Subcutaneous abdominal adipose tissue (tissue), 5 donors: ENCODE measurements around the gene B3GAT1.

ENCODE experiments used
- H3K27ac ChIP-seq: one replicate; pipeline ENCODE4 v1.7.0; 2013; ENCODE audit warnings: low read depth, mild to moderate bottlenecking, inconsistent platforms, low read length, moderate library complexity
- H3K27me3 ChIP-seq, 5 donors: one replicate each; pipeline ENCODE4 v1.7.0; 2013; ENCODE audit warnings: low read length in 5 of 5, inconsistent platforms in 1 of 5; ENCODE audit not compliant: control insufficient read depth in 5 of 5, insufficient read depth in 4 of 5
- H3K36me3 ChIP-seq, 5 donors: one replicate each; pipeline ENCODE4 v1.7.0; 2013; ENCODE audit warnings: low read length in 5 of 5; ENCODE audit not compliant: control insufficient read depth in 5 of 5, insufficient read depth in 5 of 5
- H3K4me1 ChIP-seq, 5 donors: one replicate each; pipeline ENCODE4 v1.7.0; 2013; ENCODE audit warnings: low read length in 5 of 5, mild to moderate bottlenecking in 3 of 5, moderate library complexity in 1 of 5; ENCODE audit not compliant: control insufficient read depth in 5 of 5, insufficient read depth in 5 of 5
- H3K4me3 ChIP-seq, 5 donors: one replicate each; pipeline ENCODE4 v1.7.0; 2013; ENCODE audit warnings: low read length in 5 of 5, low read depth in 1 of 5
- H3K9ac ChIP-seq, 5 donors: one replicate each; pipeline ENCODE4 v1.7.0; 2013; ENCODE audit warnings: low read length in 5 of 5, mild to moderate bottlenecking in 4 of 5, moderate library complexity in 3 of 5
- H3K9me3 ChIP-seq, 5 donors: one replicate each; pipeline ENCODE4 v1.7.0; 2013; ENCODE audit warnings: low read length in 5 of 5; ENCODE audit not compliant: control insufficient read depth in 5 of 5
- donor health status: healthy.
- donor health status: healthy.
- donor health status: healthy.
- donor health status: healthy.
- donor health status: healthy.

The B3GAT1 gene

DNA sequence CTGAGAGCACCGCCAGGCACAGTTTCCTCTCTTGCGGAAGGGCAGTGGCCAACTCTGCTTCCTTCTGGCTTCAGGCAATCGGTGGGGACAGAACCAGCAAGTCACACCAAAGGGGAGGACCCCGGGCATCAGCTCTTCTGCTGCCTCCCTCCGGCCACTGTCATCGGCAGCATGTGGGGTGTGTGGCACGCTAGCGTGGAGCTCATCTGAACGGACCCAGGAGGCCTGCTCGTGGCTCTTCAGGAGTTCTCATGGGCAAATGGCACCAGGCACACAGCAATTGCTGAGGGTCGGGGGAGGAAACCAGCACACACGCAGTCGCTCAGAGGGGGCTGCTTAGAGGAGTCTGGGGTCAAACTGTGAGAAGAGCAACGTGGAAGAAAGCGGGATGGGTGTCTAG, 26.9 kb downstream of the B3GAT1 start:
- Histone ChIP-seq H3K27ac (no peak overlapping the region), H3K36me3 (no peaks in the 10 kb centered on the region), H3K9ac (no peak overlapping the region), H3K27me3 (peaks cover 0 to 15% (median 13%) of the 10 kb centered on the region in 5 donors), H3K4me1 (no peaks in the 10 kb centered on the region), H3K4me3 (no peak overlapping the region), H3K9me3 (peaks cover 0 to 5% (median 0%) of the 10 kb centered on the region in 5 donors)

DNA sequence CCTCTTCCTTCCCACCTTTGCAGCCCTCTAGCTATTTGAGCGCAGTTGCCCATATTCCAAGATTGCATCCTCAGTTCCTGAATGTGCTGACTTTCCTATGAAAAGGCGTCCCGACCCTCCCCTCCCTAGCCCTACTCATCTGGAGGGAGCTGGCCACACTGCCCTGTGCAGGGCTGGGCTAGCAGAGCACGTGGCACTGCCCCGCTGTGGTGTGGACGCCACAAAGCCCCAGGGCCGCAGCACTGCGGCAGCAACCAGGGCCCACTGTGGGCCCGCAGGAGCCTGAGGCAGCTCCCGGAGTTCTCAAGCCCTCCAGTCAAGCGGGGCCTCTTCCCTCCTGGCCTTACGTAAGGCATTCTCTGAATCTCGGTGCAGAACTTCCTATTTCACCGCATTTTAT, 27.6 kb downstream of the B3GAT1 start:
- H3K9ac ChIP-seq, result no peak overlapping the region
- no peak overlapping the region for H3K27ac ChIP-seq
- H3K9me3 ChIP-seq, result peaks cover 0 to 5% (median 0%) of the 10 kb centered on the region in 5 donors
- no peaks in the 10 kb centered on the region for H3K36me3 ChIP-seq
- H3K4me3 ChIP-seq, result no peak overlapping the region
- peaks cover 0 to 17% (median 12%) of the 10 kb centered on the region in 5 donors for H3K27me3 ChIP-seq
- H3K4me1 ChIP-seq, result no peaks in the 10 kb centered on the region

DNA sequence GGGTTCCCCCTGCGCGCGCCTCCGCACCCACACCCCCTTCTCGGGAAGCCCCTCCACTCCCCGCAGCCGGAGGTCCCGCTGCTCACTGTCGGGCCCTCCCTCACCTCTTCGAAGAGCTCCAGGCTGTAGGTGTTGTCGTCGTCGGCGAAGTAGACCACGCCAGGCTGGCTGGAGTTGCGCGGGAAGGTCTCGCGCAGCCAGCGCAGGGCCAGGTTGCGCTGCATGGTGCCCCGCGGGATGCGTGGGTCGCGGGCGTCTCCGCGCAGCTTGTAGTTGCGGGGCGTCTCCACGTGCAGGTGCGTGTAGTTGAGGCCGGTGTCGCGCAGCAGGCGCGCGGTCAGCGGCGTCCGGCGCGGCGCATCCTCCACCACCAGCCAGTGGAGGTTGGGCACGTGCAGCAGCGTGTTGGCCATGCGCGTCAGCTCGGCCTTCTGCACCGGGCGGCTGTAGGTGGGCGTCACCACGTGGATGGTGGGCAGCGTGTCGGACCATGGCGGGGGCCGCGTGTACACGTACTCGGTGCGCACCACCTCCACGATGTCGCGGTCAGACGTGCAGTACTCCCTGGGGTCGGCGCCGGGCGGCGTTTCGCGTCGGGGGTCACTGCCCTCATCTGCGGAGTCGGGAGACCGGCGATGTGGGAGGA, 28.3 kb downstream of the B3GAT1 start:
- Histone ChIP-seq H3K27ac (no peak overlapping the region), H3K9me3 (peaks cover 0 to 3% (median 0%) of the 10 kb centered on the region in 5 donors), H3K36me3 (no peaks in the 10 kb centered on the region), H3K27me3 (peaks cover 0 to 17% (median 12%) of the 10 kb centered on the region in 5 donors), H3K4me1 (no peaks in the 10 kb centered on the region), H3K4me3 (no peak overlapping the region), H3K9ac (no peak overlapping the region)

DNA sequence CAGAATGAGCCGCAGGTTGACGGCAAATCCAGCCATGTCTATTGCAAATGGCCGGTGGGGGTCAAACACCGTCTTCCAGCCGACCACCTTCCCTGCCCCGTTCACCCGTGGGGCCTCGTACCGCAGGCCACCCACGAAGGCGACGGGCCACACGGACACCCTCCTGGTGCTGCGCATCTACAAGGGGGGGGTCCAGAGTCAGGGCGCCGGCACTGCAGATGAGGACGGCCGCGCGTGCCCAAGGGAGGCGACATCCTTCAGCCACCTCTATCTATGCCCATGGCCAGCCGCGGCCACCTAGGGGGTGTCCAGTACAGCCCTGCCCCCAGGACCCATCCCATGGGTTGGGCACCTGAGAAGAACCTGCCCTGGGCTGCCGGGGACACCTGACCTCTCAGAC, 29.2 kb downstream of the B3GAT1 start:
- Histone ChIP-seq H3K4me3 (no peak overlapping the region), H3K27me3 (peaks cover 0 to 14% (median 10%) of the 10 kb centered on the region in 5 donors), H3K9ac (no peak overlapping the region), H3K27ac (no peak overlapping the region), H3K36me3 (no peaks in the 10 kb centered on the region), H3K4me1 (no peaks in the 10 kb centered on the region), H3K9me3 (peaks cover 0 to 3% (median 0%) of the 10 kb centered on the region in 5 donors)

DNA sequence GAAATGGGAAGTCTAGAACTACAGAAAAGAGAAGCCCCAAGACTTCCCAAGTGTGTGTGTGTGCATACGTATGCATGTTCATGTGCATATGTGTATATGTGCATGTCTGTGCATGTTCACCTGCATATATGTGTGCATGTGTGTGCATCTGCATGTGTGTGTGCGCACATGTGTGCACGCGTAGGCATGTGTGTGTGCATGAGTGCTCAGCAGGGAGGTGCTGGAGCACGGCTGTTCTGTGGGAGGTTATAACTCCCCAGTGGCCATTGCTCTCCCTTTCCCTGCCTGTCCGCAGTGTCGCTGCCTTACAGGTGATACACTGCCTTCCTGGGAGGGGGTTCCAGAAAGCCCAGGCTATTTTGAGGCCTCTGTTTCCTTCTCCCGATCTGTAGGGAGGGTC, 29.8 kb downstream of the B3GAT1 start:
- Histone ChIP-seq H3K27ac (no peak overlapping the region), H3K27me3 (peaks cover 0 to 12% (median 8%) of the 10 kb centered on the region in 5 donors), H3K4me3 (no peak overlapping the region), H3K9me3 (peaks cover 0 to 3% (median 0%) of the 10 kb centered on the region in 5 donors), H3K9ac (no peak overlapping the region), H3K4me1 (no peaks in the 10 kb centered on the region), H3K36me3 (no peaks in the 10 kb centered on the region)

DNA sequence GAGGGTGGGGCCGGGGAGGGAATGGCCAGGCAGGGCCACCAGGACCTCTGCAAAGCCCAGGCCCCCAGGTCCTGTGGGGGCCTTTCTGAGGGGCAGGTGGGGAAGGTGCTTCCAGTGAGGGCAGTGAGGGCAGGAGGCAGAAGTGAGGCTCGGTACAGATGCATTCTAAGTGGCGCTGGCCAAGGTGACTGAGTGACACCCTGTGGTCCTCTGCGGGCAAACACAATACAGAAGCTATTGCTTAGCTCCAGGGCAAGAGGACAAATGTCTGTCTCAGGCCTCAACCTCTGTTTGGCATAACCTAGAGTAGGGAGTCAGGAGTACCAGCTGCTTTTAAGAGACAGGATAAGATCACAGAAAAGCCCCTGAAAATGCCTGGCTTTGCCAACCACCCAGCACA, 31.3 kb downstream of the B3GAT1 start:
- Histone ChIP-seq H3K36me3 (no peaks in the 10 kb centered on the region), H3K9me3 (peaks cover 0 to 3% (median 0%) of the 10 kb centered on the region in 5 donors), H3K27me3 (peaks cover 0 to 8% (median 5%) of the 10 kb centered on the region in 5 donors), H3K9ac (no peak overlapping the region), H3K27ac (no peak overlapping the region), H3K4me1 (no peaks in the 10 kb centered on the region), H3K4me3 (no peak overlapping the region)

DNA sequence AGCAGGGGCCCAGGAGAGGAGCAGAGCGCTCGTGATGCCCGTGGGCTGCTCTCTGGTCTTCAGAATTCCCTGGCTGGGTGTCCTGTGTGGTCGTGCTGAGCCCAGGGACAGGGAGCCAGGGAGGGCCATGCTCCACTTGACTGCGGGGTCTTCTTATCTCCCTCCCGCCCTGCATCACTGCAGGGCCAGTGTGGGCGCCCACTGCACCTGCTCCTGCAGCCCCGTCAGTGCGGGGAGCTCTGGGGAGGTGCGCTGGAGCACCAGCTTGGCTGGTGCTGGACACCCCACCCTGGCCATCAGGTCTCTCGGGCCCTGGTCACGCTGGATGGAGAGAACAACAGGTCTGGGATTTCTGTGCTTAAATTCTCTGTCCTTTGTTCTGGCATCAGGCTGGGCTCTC, 31.8 kb downstream of the B3GAT1 start:
- Histone ChIP-seq H3K4me1 (peaks cover 0 to 2% (median 0%) of the 10 kb centered on the region in 5 donors), H3K9me3 (peaks cover 0 to 3% (median 0%) of the 10 kb centered on the region in 5 donors), H3K9ac (no peak overlapping the region), H3K4me3 (no peak overlapping the region), H3K36me3 (no peaks in the 10 kb centered on the region), H3K27me3 (peaks cover 0 to 8% (median 2%) of the 10 kb centered on the region in 5 donors), H3K27ac (no peak overlapping the region)

DNA sequence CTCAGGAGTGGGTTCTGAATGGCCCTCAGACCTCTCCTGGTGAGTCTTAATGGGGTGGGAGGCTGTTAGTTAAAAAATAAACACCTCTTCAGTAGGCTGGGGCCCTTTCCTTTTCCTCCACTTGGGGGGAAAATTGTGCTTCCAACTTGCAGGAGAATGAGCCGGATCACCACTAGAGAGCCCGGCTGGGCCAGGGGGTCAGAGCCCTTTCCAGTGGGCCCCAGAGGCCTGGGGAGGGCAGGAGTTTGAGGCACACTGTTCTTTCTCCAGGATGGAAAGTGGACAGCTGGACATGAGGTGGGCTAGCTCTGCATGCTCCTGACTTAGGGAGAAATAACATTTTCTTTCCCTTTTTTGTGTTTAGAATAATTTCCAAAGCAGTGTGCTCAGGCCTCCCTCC, 32.8 kb downstream of the B3GAT1 start:
- H3K9ac ChIP-seq, result no peak overlapping the region
- H3K27ac ChIP-seq, result no peak overlapping the region
- H3K27me3 ChIP-seq, result peaks cover 0 to 8% (median 5%) of the 10 kb centered on the region in 5 donors
- no peak overlapping the region for H3K4me3 ChIP-seq
- H3K4me1 ChIP-seq, result peaks cover 0 to 2% (median 0%) of the 10 kb centered on the region in 5 donors
- H3K36me3 ChIP-seq, result no peaks in the 10 kb centered on the region
- H3K9me3 ChIP-seq, result peaks cover 0 to 3% (median 0%) of the 10 kb centered on the region in 5 donors

DNA sequence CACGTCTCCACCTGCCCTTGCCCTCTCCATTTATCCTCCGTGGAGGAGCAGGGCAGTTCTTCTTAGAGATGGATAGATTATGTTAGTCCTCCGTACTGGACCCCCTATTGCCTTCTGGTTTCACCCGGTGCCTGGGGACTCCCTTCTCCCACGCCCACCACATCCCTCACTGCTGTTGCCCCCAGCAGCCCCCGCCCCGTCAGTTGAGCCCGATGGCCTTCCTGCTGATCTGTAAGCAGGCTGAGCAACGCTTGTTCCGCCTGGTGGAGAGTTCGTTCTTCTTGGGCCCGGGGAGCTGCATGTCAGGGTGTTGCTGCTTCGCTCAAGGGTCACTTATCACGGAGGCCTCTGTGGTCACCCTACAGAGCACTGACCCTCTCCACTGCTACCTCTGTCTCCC, 34.2 kb downstream of the B3GAT1 start:
- H3K9me3 ChIP-seq, result no peaks in the 10 kb centered on the region
- peaks cover 0 to 2% (median 0%) of the 10 kb centered on the region in 5 donors for H3K4me1 ChIP-seq
- H3K36me3 ChIP-seq, result no peaks in the 10 kb centered on the region
- H3K9ac ChIP-seq, result no peak overlapping the region
- H3K27me3 ChIP-seq, result peaks cover 0 to 7% (median 4%) of the 10 kb centered on the region in 5 donors
- H3K27ac ChIP-seq, result no peak overlapping the region
- no peak overlapping the region for H3K4me3 ChIP-seq

DNA sequence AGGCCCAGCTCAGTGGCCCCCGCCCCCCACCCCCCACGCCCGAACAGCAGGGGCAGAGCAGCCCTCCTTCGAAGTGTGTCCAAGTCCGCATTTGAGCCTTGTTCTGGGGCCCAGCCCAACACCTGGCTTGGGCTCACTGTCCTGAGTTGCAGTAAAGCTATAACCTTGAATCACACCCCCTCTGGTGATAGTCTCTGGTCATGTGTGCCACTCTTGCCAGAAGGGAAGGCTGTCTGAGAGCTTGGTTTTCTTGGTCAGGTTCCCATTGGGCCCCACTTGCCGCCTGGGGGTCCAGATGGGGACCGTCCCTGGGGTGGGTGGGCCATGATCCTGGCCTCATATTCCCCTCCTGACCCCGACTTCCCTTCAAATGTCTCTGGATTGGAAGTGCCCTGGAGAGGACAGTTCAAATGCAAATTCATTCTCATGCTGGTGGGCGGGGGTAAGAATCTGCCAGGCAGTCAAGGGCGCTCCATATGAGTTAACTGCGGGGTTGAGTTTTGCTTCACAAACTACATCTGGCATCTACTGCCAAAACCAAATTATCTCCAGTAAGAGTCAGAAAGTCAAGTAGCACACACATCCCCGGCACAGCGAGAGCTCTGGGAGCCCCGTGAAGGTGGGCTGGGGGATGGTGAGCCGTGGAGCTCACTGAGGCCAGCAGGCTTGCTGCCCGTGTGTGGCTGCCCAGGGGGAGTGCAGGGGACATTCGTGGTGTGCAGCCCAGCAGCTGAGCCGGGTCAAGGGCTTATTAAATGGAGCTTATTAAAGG, 35.7 kb downstream of the B3GAT1 start:
- peaks cover 0 to 7% (median 4%) of the 10 kb centered on the region in 5 donors for H3K27me3 ChIP-seq
- H3K27ac ChIP-seq, result no peak overlapping the region
- H3K36me3 ChIP-seq, result no peaks in the 10 kb centered on the region
- H3K4me3 ChIP-seq, result no peak overlapping the region
- peaks cover 0 to 2% (median 0%) of the 10 kb centered on the region in 5 donors for H3K4me1 ChIP-seq
- no peaks in the 10 kb centered on the region for H3K9me3 ChIP-seq
- H3K9ac ChIP-seq, result no peak overlapping the region
